Caco-2 (cell line): ENCODE measurements around the gene MICU1. TPM values are rescaled to one million over a fixed set of nuclear protein-coding genes. Genes with fewer than 3 reads are reported as not detected.

ENCODE experiments used
- BruUV-seq: library from RNA; stranded (reverse); fragments of 400-500 nt; replicated peaks from 2 replicates; lab custom pipeline; 2021; lab: Mats Ljungman, UMichigan
- CTCF ChIA-PET: fragments of 300-600 bp; sonication (Branson Sonifier 250); formaldehyde crosslinking; loops from one replicate; lab custom pipeline; 2022; ENCODE audit warnings: antibody characterized with exemption; lab: Charles Lee
- POLR2A ChIA-PET: fragments of 300-600 bp; sonication (Branson Sonifier 250); formaldehyde crosslinking; loops from one replicate; lab custom pipeline; 2022; ENCODE audit warnings: antibody characterized with exemption; lab: Charles Lee
- DNase-seq, 2 experiments: peaks; one replicate each; pipeline versions ENCODE4 v3.0.0 to v3.0.0-alpha.2; 2020 to 2022
- H3K27me3 ChIP-seq: replicated peaks from 2 replicates; pipeline ENCODE4 v1.6.0; 2011; ENCODE audit warnings: low read length; ENCODE audit not compliant: control insufficient read depth, insufficient read depth
- H3K36me3 ChIP-seq: 2 replicates; pipeline ENCODE4 v1.5.1; 2011; ENCODE audit warnings: low read length; ENCODE audit not compliant: control insufficient read depth, insufficient read depth
- H3K4me1 ChIP-seq: fragments of 250-450 bp; sonication (Bioruptor Pico); 2 replicates; pipeline ENCODE4 v1.5.1; 2020; ENCODE audit warnings: mild to moderate bottlenecking
- H3K4me3 ChIP-seq: 2 replicates; pipeline ENCODE4 v1.5.1; 2011; ENCODE audit warnings: low read depth, mild to moderate bottlenecking, control low read depth, low read length
- H3K9me3 ChIP-seq: fragments of 250-450 bp; sonication (Bioruptor Pico); 2 replicates; pipeline ENCODE4 v1.5.1; 2020; ENCODE audit warnings: mild to moderate bottlenecking, moderate library complexity
- H3K27ac Mint-ChIP-seq: one replicate; pipeline ENCODE4 v1.8.0; 2022; ENCODE audit warnings: mixed read lengths; ENCODE audit not compliant: unreplicated experiment
- H3K27me3 Mint-ChIP-seq: one replicate; pipeline ENCODE4 v1.8.0; 2022; ENCODE audit warnings: mixed read lengths; ENCODE audit not compliant: insufficient read depth, unreplicated experiment
- H3K36me3 Mint-ChIP-seq: one replicate; pipeline ENCODE4 v1.8.0; 2022; ENCODE audit warnings: mild to moderate bottlenecking, mixed read lengths; ENCODE audit not compliant: insufficient read depth, unreplicated experiment
- H3K4me1 Mint-ChIP-seq: one replicate; pipeline ENCODE4 v1.8.0; 2022; ENCODE audit warnings: low read depth, mixed read lengths; ENCODE audit not compliant: unreplicated experiment
- H3K4me3 Mint-ChIP-seq: one replicate; pipeline ENCODE4 v1.8.0; 2022; ENCODE audit warnings: mild to moderate bottlenecking, moderate library complexity, mixed read lengths; ENCODE audit not compliant: unreplicated experiment
- H3K9me3 Mint-ChIP-seq: one replicate; pipeline ENCODE4 v1.8.0; 2022; ENCODE audit warnings: mixed read lengths; ENCODE audit not compliant: unreplicated experiment
- intact Hi-C: fragments of 100-400 bp; cut with micrococcal nuclease; formaldehyde crosslinking; loops from one replicate; pipeline ENCODE4 v1.10.0; 2022; ENCODE audit not compliant: unreplicated experiment
- total RNA-seq: library from RNA; stranded (reverse); gene quantifications from 2 replicates; pipeline ENCODE4 v1.2.3, GENCODE V29; 2022
- TF ChIP-seq, protein P1 (sequence below), 2 experiments: fragments of 200-600 bp in 1 of 2; IDR thresholded peaks; 1 replicate in 1 of 2; 2 replicates in 1 of 2; pipeline versions ENCODE4 v1.5.1 to v1.8.0; 2011 to 2022; ENCODE audit warnings: antibody characterized with exemption in 1 of 2, control low read depth in 1 of 2, inconsistent platforms in 1 of 2, low read depth in 1 of 2, low read length in 1 of 2, mild to moderate bottlenecking in 1 of 2, moderate library complexity in 1 of 2; ENCODE audit not compliant: insufficient read depth in 1 of 2, severe bottlenecking in 1 of 2, unreplicated experiment in 1 of 2

MICU1 gene
- total RNA-seq, 1 experiment from 2014 or later, result 83.2 TPM

GRCh38 chr10:72483471-72483870, 142.4 kb downstream of the MICU1 start:
- Histone ChIP-seq H3K4me3 (no peak overlapping the region), H3K9me3 (no peaks in the 10 kb centered on the region), H3K27me3 (no peaks in the 10 kb centered on the region), H3K36me3 (no peaks in the 10 kb centered on the region), H3K4me1 (no peaks in the 10 kb centered on the region)
- Mint-ChIP-seq H3K27ac (no peak overlapping the region), H3K27me3 (no peaks in the 10 kb centered on the region), H3K4me1 (no peaks in the 10 kb centered on the region), H3K36me3 (no peaks in the 10 kb centered on the region), H3K9me3 (no peaks in the 10 kb centered on the region), H3K4me3 (no peak overlapping the region)
- TF ChIP-seq, protein P1, sequence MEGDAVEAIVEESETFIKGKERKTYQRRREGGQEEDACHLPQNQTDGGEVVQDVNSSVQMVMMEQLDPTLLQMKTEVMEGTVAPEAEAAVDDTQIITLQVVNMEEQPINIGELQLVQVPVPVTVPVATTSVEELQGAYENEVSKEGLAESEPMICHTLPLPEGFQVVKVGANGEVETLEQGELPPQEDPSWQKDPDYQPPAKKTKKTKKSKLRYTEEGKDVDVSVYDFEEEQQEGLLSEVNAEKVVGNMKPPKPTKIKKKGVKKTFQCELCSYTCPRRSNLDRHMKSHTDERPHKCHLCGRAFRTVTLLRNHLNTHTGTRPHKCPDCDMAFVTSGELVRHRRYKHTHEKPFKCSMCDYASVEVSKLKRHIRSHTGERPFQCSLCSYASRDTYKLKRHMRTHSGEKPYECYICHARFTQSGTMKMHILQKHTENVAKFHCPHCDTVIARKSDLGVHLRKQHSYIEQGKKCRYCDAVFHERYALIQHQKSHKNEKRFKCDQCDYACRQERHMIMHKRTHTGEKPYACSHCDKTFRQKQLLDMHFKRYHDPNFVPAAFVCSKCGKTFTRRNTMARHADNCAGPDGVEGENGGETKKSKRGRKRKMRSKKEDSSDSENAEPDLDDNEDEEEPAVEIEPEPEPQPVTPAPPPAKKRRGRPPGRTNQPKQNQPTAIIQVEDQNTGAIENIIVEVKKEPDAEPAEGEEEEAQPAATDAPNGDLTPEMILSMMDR (IDR thresholded peaks at IDR 0.05; ENCODE audit: insufficient read depth in 1 of 2, low read depth in 1 of 2, low read length in 1 of 2, severe bottlenecking in 1 of 2, unreplicated experiment in 1 of 2), result no peak
- intact Hi-C loops, result no loop called here
- POLR2A ChIA-PET, result no interaction called here
- DNase-seq, result no peak
- CTCF ChIA-PET, result no interaction called here
- no TSS peak for BruUV-seq

DNA sequence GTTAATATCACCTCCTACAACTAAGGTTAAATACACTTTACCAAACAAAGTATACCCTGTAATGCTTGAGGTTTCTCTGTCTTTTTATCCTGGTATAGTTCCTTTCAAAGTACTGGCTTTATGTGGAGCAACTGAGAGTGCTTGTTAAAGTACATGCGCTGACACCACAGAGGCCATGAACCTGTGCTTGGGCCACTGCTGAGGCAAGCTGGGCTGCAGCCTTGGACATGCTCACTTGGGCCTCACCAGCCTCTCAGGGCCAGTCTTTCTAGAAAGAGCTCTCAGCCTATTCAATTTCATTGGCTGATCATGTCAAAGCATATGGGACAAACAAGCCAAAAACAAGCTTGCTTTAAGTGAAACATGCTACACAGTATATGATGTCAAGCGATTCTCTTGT, 145.0 kb downstream of the MICU1 start:
- H3K9me3 Mint-ChIP-seq, result no peaks in the 10 kb centered on the region
- Histone ChIP-seq H3K27me3 (no peaks in the 10 kb centered on the region), H3K9me3 (no peaks in the 10 kb centered on the region), H3K36me3 (no peaks in the 10 kb centered on the region), H3K4me3 (no peak overlapping the region), H3K4me1 (no peaks in the 10 kb centered on the region)
- no peak overlapping the region for H3K4me3 Mint-ChIP-seq
- peaks cover 6% of the 10 kb centered on the region for H3K36me3 Mint-ChIP-seq
- TF ChIP-seq, protein P1 (IDR thresholded peaks at IDR 0.05; ENCODE audit: insufficient read depth in 1 of 2, low read depth in 1 of 2, low read length in 1 of 2, severe bottlenecking in 1 of 2, unreplicated experiment in 1 of 2), result no peak
- H3K27ac Mint-ChIP-seq, result no peak overlapping the region
- DNase-seq, result no peak
- H3K27me3 Mint-ChIP-seq, result no peaks in the 10 kb centered on the region
- intact Hi-C loops, result no loop called here
- ChIA-PET CTCF (interaction anchor here (0.6 kb wide), 1 partner anchor 22 kb away, joined by 5 read pairs; no protein-coding TSS in a partner anchor), POLR2A (no interaction called here)
- H3K4me1 Mint-ChIP-seq, result no peaks in the 10 kb centered on the region
- BruUV-seq, result no TSS peak

GRCh38 chr10:72477463-72477862, 148.4 kb downstream of the MICU1 start:
- ChIA-PET POLR2A (no interaction called here), CTCF (interaction anchor here (1.5 kb wide), 1 partner anchor 102 kb away, joined by 3 read pairs; no protein-coding TSS in a partner anchor)
- H3K36me3 Mint-ChIP-seq, result peaks cover 32% of the 10 kb centered on the region
- H3K4me1 Mint-ChIP-seq, result peaks cover 2% of the 10 kb centered on the region
- no peaks in the 10 kb centered on the region for H3K9me3 Mint-ChIP-seq
- H3K4me3 ChIP-seq, result no peak overlapping the region
- no peak for DNase-seq
- 0 out of 2 replicates have a peak, but pooled peaks cover 1% of the 10 kb centered on the region for H3K36me3 ChIP-seq
- H3K4me1 ChIP-seq, result no peaks in the 10 kb centered on the region
- no peaks in the 10 kb centered on the region for H3K27me3 Mint-ChIP-seq
- BruUV-seq, result no TSS peak
- no peak overlapping the region for H3K4me3 Mint-ChIP-seq
- no peaks in the 10 kb centered on the region for H3K9me3 ChIP-seq
- H3K27ac Mint-ChIP-seq, result no peak overlapping the region
- no peaks in the 10 kb centered on the region for H3K27me3 ChIP-seq
- TF ChIP-seq, protein P1 (IDR thresholded peaks at IDR 0.05; ENCODE audit: insufficient read depth in 1 of 2, low read depth in 1 of 2, low read length in 1 of 2, severe bottlenecking in 1 of 2, unreplicated experiment in 1 of 2), result no peak
- intact Hi-C loops, result no loop called here
